ENCODE measurements around the gene UBAP1L.
"Not testable (repeated sequence)": the region's sequence is repeated elsewhere in the genome, so short reads cannot be mapped to it uniquely, and the experiment has no call there.

Gene UBAP1L

DNA sequence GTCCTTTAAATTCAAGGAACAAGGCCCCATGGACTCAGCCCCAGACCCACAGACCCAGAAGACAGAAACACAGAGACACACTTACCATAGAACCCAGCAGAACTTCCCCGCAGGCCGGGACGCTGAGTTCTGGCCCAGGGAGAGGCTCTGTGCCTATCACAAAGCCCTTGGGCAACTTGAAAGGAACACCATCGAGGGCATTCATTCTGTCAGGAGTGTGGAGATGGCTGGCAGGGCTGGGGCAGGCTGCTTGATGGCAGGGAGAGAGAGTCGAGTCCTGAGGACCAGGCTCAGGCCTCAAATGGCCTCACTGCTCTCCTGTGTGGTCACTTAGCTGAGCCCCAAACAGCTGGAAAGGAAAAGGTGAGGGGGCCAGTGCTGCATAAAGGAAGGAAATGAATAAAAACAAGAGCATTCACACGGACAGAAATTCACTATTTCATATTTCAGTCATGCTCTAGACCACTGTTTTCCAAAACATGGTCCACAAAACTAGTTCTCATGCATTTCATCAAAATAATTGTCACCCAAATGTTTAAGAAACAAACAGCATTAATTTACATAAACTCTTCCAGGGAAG is 8.9 kb downstream of the UBAP1L start:
- no peak for TF ChIP-seq CTCF (conservative IDR thresholded peaks at IDR 0.05; ENCODE audit: control insufficient read depth, insufficient read depth, low read depth, low read length)
- DNase-seq (ENCODE audit: low read depth): no peak
- no peak overlapping the region for H3K4me3 ChIP-seq (ENCODE audit: control insufficient read depth, low read depth, low read length)

DNA sequence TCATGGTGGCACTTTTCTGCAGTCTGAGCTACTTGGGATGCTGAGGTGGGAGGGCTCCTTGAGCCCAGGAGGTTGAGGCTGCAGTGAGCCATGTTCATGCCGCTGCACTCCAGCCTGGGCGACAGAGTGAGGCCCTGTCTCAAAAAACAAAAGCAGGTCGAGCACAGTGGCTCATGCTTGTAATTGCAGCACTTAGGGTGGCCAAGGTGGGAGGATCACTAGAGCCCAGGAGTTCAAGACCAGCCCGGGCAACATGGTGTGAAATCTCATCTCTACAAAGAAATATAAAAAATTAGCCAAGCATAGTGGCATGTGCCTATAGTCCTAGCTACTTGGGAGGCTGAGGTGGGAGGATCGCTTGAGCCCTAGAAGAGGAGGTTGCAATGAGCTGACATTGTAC is 10.0 kb downstream of the UBAP1L start:
- TF ChIP-seq CTCF (conservative IDR thresholded peaks at IDR 0.05; ENCODE audit: control insufficient read depth, insufficient read depth, low read depth, low read length): no peak
- H3K4me3 ChIP-seq (ENCODE audit: control insufficient read depth, low read depth, low read length): no peak overlapping the region
- DNase-seq (ENCODE audit: low read depth): no peak

- no peak overlapping the region for H3K4me3 ChIP-seq (ENCODE audit: control insufficient read depth, low read depth, low read length)
- no peak for TF ChIP-seq CTCF (conservative IDR thresholded peaks at IDR 0.05; ENCODE audit: control insufficient read depth, insufficient read depth, low read depth, low read length)
- no peak for DNase-seq (ENCODE audit: low read depth)
These were observed 12.1 kb downstream of the UBAP1L start for GRCh38 chr15:65102912-65103311.

DNA sequence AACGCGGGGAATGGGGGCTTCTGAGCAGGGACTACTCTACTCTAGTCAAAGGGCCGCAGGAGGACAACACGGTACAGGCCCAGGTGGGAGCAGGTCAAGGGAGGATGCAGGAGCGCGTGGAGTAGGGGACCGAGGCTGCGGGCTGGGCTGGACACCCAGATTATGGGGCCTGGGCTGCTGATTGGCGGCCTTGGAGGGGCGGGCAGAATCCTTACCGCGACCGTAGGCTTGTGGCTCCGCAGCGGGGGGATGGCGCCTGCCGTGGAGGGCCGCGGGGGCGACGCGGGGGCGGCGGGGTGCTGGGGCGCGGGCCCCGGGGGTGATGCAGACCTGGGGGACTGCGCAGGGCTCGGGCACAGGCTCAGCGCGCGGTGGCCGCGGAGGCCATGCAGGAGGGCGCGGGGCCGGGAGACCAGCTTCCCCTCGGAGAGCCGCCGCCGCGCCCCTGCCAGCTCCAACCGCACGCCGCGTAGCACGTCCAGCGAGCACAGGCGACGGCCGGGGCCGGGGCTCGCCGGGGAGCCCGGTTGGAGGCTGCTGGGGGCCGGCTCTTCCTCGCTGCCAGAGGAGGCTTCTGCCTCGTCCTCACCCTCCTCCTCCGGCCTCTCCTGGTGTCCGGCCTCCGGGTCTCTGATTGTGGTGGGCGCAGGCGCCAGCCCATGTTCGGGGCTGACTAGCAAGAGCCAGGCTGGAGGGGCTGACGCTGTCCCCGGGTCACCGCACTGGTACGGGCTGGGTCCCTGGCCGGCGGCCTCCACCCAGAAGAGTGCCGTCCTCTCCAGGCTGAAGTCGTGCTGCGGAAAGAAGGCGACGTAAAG is 12.9 kb downstream of the UBAP1L start:
- DNase-seq (ENCODE audit: low read depth): no peak
- no peak overlapping the region for H3K4me3 ChIP-seq (ENCODE audit: control insufficient read depth, low read depth, low read length)
- no peak for TF ChIP-seq CTCF (conservative IDR thresholded peaks at IDR 0.05; ENCODE audit: control insufficient read depth, insufficient read depth, low read depth, low read length)

DNA sequence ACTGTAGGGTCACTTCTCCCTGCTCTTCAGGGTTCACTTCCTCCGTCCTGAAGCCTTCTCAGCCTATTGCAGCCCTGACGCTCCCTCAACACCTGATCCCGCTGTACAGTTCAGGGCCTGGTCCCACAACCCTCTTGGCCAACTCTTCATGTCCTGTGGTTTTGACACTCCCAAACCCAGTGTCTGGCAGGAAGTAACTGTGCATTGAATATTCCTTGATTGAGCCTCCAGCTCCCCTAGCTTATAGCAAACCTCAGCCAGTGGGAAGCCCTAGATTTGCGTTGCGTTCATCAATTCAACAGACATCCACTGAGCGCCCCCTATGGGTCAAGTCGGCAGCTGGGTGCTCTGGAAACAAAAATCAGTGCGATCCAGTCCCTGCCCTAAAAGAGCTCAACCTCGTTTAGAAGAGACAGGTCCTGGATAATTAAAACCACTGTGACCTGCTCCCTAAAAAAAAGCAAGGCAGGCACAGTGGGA is 13.5 kb downstream of the UBAP1L start:
- peak; percentile 63 for DNase-seq (ENCODE audit: low read depth)
- peak; percentile 83 for TF ChIP-seq CTCF (conservative IDR thresholded peaks at IDR 0.05; ENCODE audit: control insufficient read depth, insufficient read depth, low read depth, low read length)
- H3K4me3 ChIP-seq (ENCODE audit: control insufficient read depth, low read depth, low read length): no peak overlapping the region

DNA sequence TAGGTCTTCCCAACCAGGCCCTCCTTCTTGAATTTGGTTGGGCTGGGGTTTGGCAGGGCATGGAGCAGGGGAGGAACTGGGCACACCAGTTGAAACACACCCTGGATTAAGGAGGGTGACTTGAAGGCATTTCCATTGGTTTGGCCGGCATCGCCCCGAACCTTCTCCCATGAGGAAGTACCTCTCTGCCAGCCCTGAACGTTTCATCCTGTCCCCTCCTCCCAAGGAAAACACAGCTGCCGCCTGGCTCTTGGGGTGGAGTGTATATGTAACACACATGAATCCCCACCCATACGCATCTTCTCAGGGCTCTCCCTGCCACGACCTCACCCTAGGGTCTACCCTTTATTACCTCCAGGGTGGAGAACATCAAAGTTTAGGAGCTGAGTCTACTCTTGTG is 14.6 kb downstream of the UBAP1L start:
- TF ChIP-seq CTCF (conservative IDR thresholded peaks at IDR 0.05; ENCODE audit: control insufficient read depth, insufficient read depth, low read depth, low read length): no peak
- DNase-seq (ENCODE audit: low read depth): no peak
- H3K4me3 ChIP-seq (ENCODE audit: control insufficient read depth, low read depth, low read length): no peak overlapping the region

GRCh38 chr15:65099801-65100200 is 15.2 kb downstream of the UBAP1L start:
- DNase-seq (ENCODE audit: low read depth); H3K4me3 ChIP-seq (ENCODE audit: control insufficient read depth, low read depth, low read length): not testable (repeated sequence)
